HG03039 (cell line): Measurements from ENCODE around the gene PRIM2.
A peak's percentile ranks its signal among the peaks of the same experiment; 100 is the strongest.
"Not testable (repeated sequence)": the region's sequence is repeated elsewhere in the genome, so short reads cannot be mapped to it uniquely, and the experiment has no call there.

Source experiments
- ATAC-seq: cut with Tn5 transposase; IDR thresholded peaks from one replicate; pipeline ENCODE4 v1.9.1; 2021; ENCODE audit warnings: mild to moderate bottlenecking, moderate library complexity; ENCODE audit not compliant: unreplicated experiment

The PRIM2 gene

GRCh38 chr6:57496251-57496650 lies 178.8 kb downstream of the PRIM2 start:
- ATAC-seq: not testable (repeated sequence)

GRCh38 chr6:57500368-57501021 lies 183.1 kb downstream of the PRIM2 start:
- ATAC-seq: not testable (repeated sequence)

GRCh38 chr6:57502387-57502786 lies 185.0 kb downstream of the PRIM2 start:
- ATAC-seq: not testable (repeated sequence)

- not testable (repeated sequence) for ATAC-seq
Measured at GRCh38 chr6:57505251-57505650, 187.8 kb downstream of the PRIM2 start.

GRCh38 chr6:57510390-57510789 lies 193.0 kb downstream of the PRIM2 start:
- not testable (repeated sequence) for ATAC-seq

GRCh38 chr6:57515171-57515570 lies 197.7 kb downstream of the PRIM2 start:
- not testable (repeated sequence) for ATAC-seq

- ATAC-seq: not testable (repeated sequence)
Measured at GRCh38 chr6:57515845-57516244, 198.4 kb downstream of the PRIM2 start.

GRCh38 chr6:57516776-57517175 lies 199.3 kb downstream of the PRIM2 start:
- ATAC-seq: not testable (repeated sequence)

- ATAC-seq: not testable (repeated sequence)
Measured at GRCh38 chr6:57519198-57519597, 201.8 kb downstream of the PRIM2 start.

- ATAC-seq: not testable (repeated sequence)
Measured at GRCh38 chr6:57521085-57521484, 203.7 kb downstream of the PRIM2 start.

GRCh38 chr6:57523221-57523620 lies 205.8 kb downstream of the PRIM2 start:
- not testable (repeated sequence) for ATAC-seq

- ATAC-seq: not testable (repeated sequence)
Measured at GRCh38 chr6:57529755-57530154, 212.3 kb downstream of the PRIM2 start.

GRCh38 chr6:57532660-57533059 lies 215.2 kb downstream of the PRIM2 start:
- not testable (repeated sequence) for ATAC-seq

- not testable (repeated sequence) for ATAC-seq
Measured at GRCh38 chr6:57535121-57535520, 217.7 kb downstream of the PRIM2 start.

- ATAC-seq: peak; percentile 66
Measured at GRCh38 chr6:57535994-57536393, 218.6 kb downstream of the PRIM2 start.

GRCh38 chr6:57537916-57538315 lies 220.5 kb downstream of the PRIM2 start:
- ATAC-seq: not testable (repeated sequence)

GRCh38 chr6:57551961-57552360 lies 234.5 kb downstream of the PRIM2 start:
- not testable (repeated sequence) for ATAC-seq

GRCh38 chr6:57557855-57558254 lies 240.4 kb downstream of the PRIM2 start:
- not testable (repeated sequence) for ATAC-seq

- not testable (repeated sequence) for ATAC-seq
Measured at GRCh38 chr6:57559170-57559569, 241.7 kb downstream of the PRIM2 start.

GRCh38 chr6:57562233-57562632 lies 244.8 kb downstream of the PRIM2 start:
- ATAC-seq: not testable (repeated sequence)

GRCh38 chr6:57572119-57572518 lies 254.7 kb downstream of the PRIM2 start:
- not testable (repeated sequence) for ATAC-seq

GRCh38 chr6:57572844-57573243 lies 255.4 kb downstream of the PRIM2 start:
- ATAC-seq: not testable (repeated sequence)

GRCh38 chr6:57577023-57577422 lies 259.6 kb downstream of the PRIM2 start:
- ATAC-seq: not testable (repeated sequence)
